ENCODE data around the gene MAP3K2. TPM values are rescaled to one million over a fixed set of nuclear protein-coding genes. Genes with fewer than 3 reads are reported as not detected.

The MAP3K2 gene
- total RNA-seq, 1 donor from 2014 or later: 62.2 TPM

DNA sequence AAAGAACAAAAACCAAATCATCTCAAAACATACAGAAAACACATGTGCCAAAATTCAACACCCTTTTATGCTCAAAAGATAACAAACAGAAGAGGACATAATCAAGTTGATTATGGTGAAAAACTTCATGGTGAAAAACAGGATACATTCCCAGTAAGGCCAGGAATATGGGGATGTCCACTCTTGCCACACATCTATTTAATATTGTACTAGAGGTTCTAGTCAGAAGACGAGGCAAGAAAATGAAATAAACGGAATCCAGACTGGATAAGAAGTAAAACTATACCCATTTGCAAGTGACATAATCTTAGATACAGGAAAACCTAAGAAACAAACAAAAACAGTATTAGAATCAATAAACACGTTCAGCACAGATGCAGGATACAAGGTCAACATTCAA, 40.8 kb downstream of the MAP3K2 start:
- Mint-ChIP-seq H3K27me3 (ENCODE audit: low read depth, unreplicated experiment) (no peaks in the 10 kb centered on the region), H3K4me1 (ENCODE audit: low read depth, unreplicated experiment) (peaks cover 15% of the 10 kb centered on the region), H3K36me3 (ENCODE audit: low read depth, unreplicated experiment) (peaks cover 6% of the 10 kb centered on the region), H3K4me3 (ENCODE audit: unreplicated experiment) (no peak overlapping the region), H3K9me3 (ENCODE audit: unreplicated experiment) (no peaks in the 10 kb centered on the region), H3K27ac (ENCODE audit: unreplicated experiment) (no peak overlapping the region)
- no peak overlapping the region for H3K4me2 ChIP-seq (ENCODE audit: low read length)
- H3K79me2 ChIP-seq (ENCODE audit: insufficient read depth, low read length): peaks cover 94% of the 10 kb centered on the region
- FAIRE-seq (no peak), DNase-seq (ENCODE audit: low read depth) (no peak)
- no peak overlapping the region for H3K4me3 ChIP-seq (ENCODE audit: insufficient read depth, low read depth, low read length)
- no peak overlapping the region for H2AFZ ChIP-seq (ENCODE audit: low read depth, low read length)
- no peak overlapping the region for H3K9ac ChIP-seq (ENCODE audit: low read length)
- TF ChIP-seq, protein P1, sequence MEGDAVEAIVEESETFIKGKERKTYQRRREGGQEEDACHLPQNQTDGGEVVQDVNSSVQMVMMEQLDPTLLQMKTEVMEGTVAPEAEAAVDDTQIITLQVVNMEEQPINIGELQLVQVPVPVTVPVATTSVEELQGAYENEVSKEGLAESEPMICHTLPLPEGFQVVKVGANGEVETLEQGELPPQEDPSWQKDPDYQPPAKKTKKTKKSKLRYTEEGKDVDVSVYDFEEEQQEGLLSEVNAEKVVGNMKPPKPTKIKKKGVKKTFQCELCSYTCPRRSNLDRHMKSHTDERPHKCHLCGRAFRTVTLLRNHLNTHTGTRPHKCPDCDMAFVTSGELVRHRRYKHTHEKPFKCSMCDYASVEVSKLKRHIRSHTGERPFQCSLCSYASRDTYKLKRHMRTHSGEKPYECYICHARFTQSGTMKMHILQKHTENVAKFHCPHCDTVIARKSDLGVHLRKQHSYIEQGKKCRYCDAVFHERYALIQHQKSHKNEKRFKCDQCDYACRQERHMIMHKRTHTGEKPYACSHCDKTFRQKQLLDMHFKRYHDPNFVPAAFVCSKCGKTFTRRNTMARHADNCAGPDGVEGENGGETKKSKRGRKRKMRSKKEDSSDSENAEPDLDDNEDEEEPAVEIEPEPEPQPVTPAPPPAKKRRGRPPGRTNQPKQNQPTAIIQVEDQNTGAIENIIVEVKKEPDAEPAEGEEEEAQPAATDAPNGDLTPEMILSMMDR (IDR thresholded peaks at IDR 0.05; ENCODE audit: insufficient read depth, low read depth, low read length): no peak
- TF ChIP-seq EZH2 (IDR thresholded peaks at IDR 0.05; ENCODE audit: insufficient read depth, low read length): no peak
- H3K9me3 ChIP-seq (ENCODE audit: insufficient read depth, low read depth, low read length): no peaks in the 10 kb centered on the region
- no peak overlapping the region for H3K27ac ChIP-seq (ENCODE audit: low read depth, low read length)
- peaks cover 86% of the 10 kb centered on the region for H4K20me1 ChIP-seq (ENCODE audit: insufficient read depth, low read length)
- no peaks in the 10 kb centered on the region for H3K4me1 ChIP-seq (ENCODE audit: insufficient read depth, low read length)
- H3K27me3 ChIP-seq (ENCODE audit: insufficient read depth, low read length): no peaks in the 10 kb centered on the region
- no peaks in the 10 kb centered on the region for H3K36me3 ChIP-seq (ENCODE audit: insufficient read depth, low read length)

- TF ChIP-seq, protein P1 (IDR thresholded peaks at IDR 0.05; ENCODE audit: insufficient read depth, low read depth, low read length): no peak
- TF ChIP-seq EZH2 (IDR thresholded peaks at IDR 0.05; ENCODE audit: insufficient read depth, low read length): no peak
- H3K4me3 Mint-ChIP-seq (ENCODE audit: unreplicated experiment): no peak overlapping the region
- no peaks in the 10 kb centered on the region for H3K27me3 Mint-ChIP-seq (ENCODE audit: low read depth, unreplicated experiment)
- H3K79me2 ChIP-seq (ENCODE audit: insufficient read depth, low read length): peaks cover 58% of the 10 kb centered on the region
- no peaks in the 10 kb centered on the region for H3K27me3 ChIP-seq (ENCODE audit: insufficient read depth, low read length)
- no peak overlapping the region for H3K4me2 ChIP-seq (ENCODE audit: low read length)
- DNase-seq (ENCODE audit: low read depth) (no peak), FAIRE-seq (no peak)
- peaks cover 54% of the 10 kb centered on the region for H4K20me1 ChIP-seq (ENCODE audit: insufficient read depth, low read length)
- no peaks in the 10 kb centered on the region for H3K36me3 ChIP-seq (ENCODE audit: insufficient read depth, low read length)
- no peaks in the 10 kb centered on the region for H3K9me3 Mint-ChIP-seq (ENCODE audit: unreplicated experiment)
- no peak overlapping the region for H3K4me3 ChIP-seq (ENCODE audit: insufficient read depth, low read depth, low read length)
- peaks cover 9% of the 10 kb centered on the region for H3K36me3 Mint-ChIP-seq (ENCODE audit: low read depth, unreplicated experiment)
- no peaks in the 10 kb centered on the region for H3K4me1 ChIP-seq (ENCODE audit: insufficient read depth, low read length)
- no peaks in the 10 kb centered on the region for H3K9me3 ChIP-seq (ENCODE audit: insufficient read depth, low read depth, low read length)
- no peak overlapping the region for H3K27ac Mint-ChIP-seq (ENCODE audit: unreplicated experiment)
- no peak overlapping the region for H3K27ac ChIP-seq (ENCODE audit: low read depth, low read length)
- peaks cover 16% of the 10 kb centered on the region for H3K4me1 Mint-ChIP-seq (ENCODE audit: low read depth, unreplicated experiment)
- no peak overlapping the region for H3K9ac ChIP-seq (ENCODE audit: low read length)
- no peak overlapping the region for H2AFZ ChIP-seq (ENCODE audit: low read depth, low read length)
Observed at GRCh38 chr2:127343277-127343676, 44.5 kb downstream of the MAP3K2 start.

DNA sequence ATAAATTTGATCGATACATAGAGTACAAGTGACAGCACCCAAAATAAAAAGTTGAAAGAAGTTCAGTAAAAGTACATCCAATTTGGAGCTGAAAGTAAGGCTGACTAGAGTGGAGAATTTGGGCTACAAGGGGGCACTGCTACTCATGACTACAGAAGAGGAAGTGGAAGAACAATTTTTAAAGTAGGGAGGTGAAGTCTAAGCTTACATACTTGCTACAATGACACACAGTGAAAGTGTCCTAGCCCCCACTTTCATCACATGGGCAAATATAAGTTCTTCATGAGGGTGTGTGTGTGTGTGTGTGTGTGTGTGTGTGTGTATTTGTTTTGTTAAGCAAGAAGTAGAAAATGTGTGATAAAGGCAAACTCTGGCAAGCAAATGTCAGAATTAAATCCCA, 45.7 kb downstream of the MAP3K2 start:
- H4K20me1 ChIP-seq (ENCODE audit: insufficient read depth, low read length): peaks cover 44% of the 10 kb centered on the region
- H3K9me3 Mint-ChIP-seq (ENCODE audit: unreplicated experiment): no peaks in the 10 kb centered on the region
- no peak for FAIRE-seq
- peak overlapping the region; percentile 3 for H3K4me3 Mint-ChIP-seq (ENCODE audit: unreplicated experiment)
- no peaks in the 10 kb centered on the region for H3K27me3 Mint-ChIP-seq (ENCODE audit: low read depth, unreplicated experiment)
- H3K4me1 Mint-ChIP-seq (ENCODE audit: low read depth, unreplicated experiment): peaks cover 16% of the 10 kb centered on the region
- no peaks in the 10 kb centered on the region for H3K9me3 ChIP-seq (ENCODE audit: insufficient read depth, low read depth, low read length)
- no peak for DNase-seq (ENCODE audit: low read depth)
- no peaks in the 10 kb centered on the region for H3K4me1 ChIP-seq (ENCODE audit: insufficient read depth, low read length)
- no peak overlapping the region for H3K27ac Mint-ChIP-seq (ENCODE audit: unreplicated experiment)
- no peak overlapping the region for H3K9ac ChIP-seq (ENCODE audit: low read length)
- no peaks in the 10 kb centered on the region for H3K27me3 ChIP-seq (ENCODE audit: insufficient read depth, low read length)
- no peak overlapping the region for H3K4me3 ChIP-seq (ENCODE audit: insufficient read depth, low read depth, low read length)
- TF ChIP-seq, protein P1 (IDR thresholded peaks at IDR 0.05; ENCODE audit: insufficient read depth, low read depth, low read length): no peak
- no peak for TF ChIP-seq EZH2 (IDR thresholded peaks at IDR 0.05; ENCODE audit: insufficient read depth, low read length)
- no peak overlapping the region for H3K27ac ChIP-seq (ENCODE audit: low read depth, low read length)
- peaks cover 13% of the 10 kb centered on the region for H3K36me3 Mint-ChIP-seq (ENCODE audit: low read depth, unreplicated experiment)
- no peak overlapping the region for H2AFZ ChIP-seq (ENCODE audit: low read depth, low read length)
- peaks cover 46% of the 10 kb centered on the region for H3K79me2 ChIP-seq (ENCODE audit: insufficient read depth, low read length)
- H3K36me3 ChIP-seq (ENCODE audit: insufficient read depth, low read length): no peaks in the 10 kb centered on the region
- no peak overlapping the region for H3K4me2 ChIP-seq (ENCODE audit: low read length)
